Liver (tissue), 9 donors: ENCODE measurements around the gene SLC12A7. TPM values are rescaled to one million over a fixed set of nuclear protein-coding genes. Genes with fewer than 3 reads are reported as not detected.

Experiments
- DNase-seq: peaks from one replicate; pipeline ENCODE4 v3.0.0-alpha.2; 2017; ENCODE audit warnings: low spot score
- H3K27ac ChIP-seq, 2 donors: one replicate each; pipeline ENCODE4 v1.7.0; 2013; ENCODE audit warnings: inconsistent platforms in 2 of 2, low read length in 2 of 2, control low read depth in 1 of 2, low read depth in 1 of 2, mild to moderate bottlenecking in 1 of 2
- H3K27me3 ChIP-seq, 4 donors: one replicate each; pipeline versions ENCODE4 v1.6.1 to v1.7.0; 2013; ENCODE audit warnings: low read length in 3 of 4, inconsistent platforms in 1 of 4, mild to moderate bottlenecking in 1 of 4, moderate library complexity in 1 of 4; ENCODE audit not compliant: control insufficient read depth in 4 of 4, insufficient read depth in 4 of 4
- H3K36me3 ChIP-seq, 4 donors: one replicate each; pipeline versions ENCODE4 v1.6.1 to v1.7.0; 2013; ENCODE audit warnings: low read length in 3 of 4, mild to moderate bottlenecking in 3 of 4, low read depth in 1 of 4, moderate library complexity in 1 of 4; ENCODE audit not compliant: control insufficient read depth in 4 of 4, insufficient read depth in 3 of 4
- H3K4me1 ChIP-seq, 4 donors: one replicate each; pipeline versions ENCODE4 v1.6.1 to v1.7.0; 2013; ENCODE audit warnings: low read length in 3 of 4, mild to moderate bottlenecking in 3 of 4, moderate library complexity in 1 of 4; ENCODE audit not compliant: control insufficient read depth in 4 of 4, insufficient read depth in 4 of 4
- H3K4me3 ChIP-seq, 3 donors: one replicate each; pipeline versions ENCODE4 v1.6.1 to v1.7.0; 2013; ENCODE audit warnings: low read length in 3 of 3, control low read depth in 1 of 3, low read depth in 1 of 3, mild to moderate bottlenecking in 1 of 3
- H3K9ac ChIP-seq, 2 donors: one replicate each; pipeline ENCODE4 v1.7.0; 2013; ENCODE audit warnings: low read length in 2 of 2, mild to moderate bottlenecking in 2 of 2, moderate library complexity in 2 of 2, control low read depth in 1 of 2, low read depth in 1 of 2
- H3K9me3 ChIP-seq, 4 donors: one replicate each; pipeline versions ENCODE4 v1.6.1 to v1.7.0; 2013; ENCODE audit warnings: low read length in 3 of 4; ENCODE audit not compliant: control insufficient read depth in 4 of 4
- ATF3 ChIP-seq: IDR thresholded peaks from 2 replicates; pipeline ENCODE4 v1.6.1; 2016; ENCODE audit warnings: antibody characterized with exemption
- CTCF ChIP-seq: fragments of 150-350 bp; IDR thresholded peaks from 2 replicates; pipeline ENCODE4 v1.5.1; 2017; ENCODE audit warnings: improper control_type of control experiment, low read depth, low read length; ENCODE audit not compliant: missing input control
- EGR1 ChIP-seq, 2 donors: IDR thresholded peaks; 2 replicates each; pipeline ENCODE4 v1.6.1; 2016 to 2018; ENCODE audit warnings: antibody characterized with exemption in 2 of 2, low read depth in 2 of 2
- FOXA1 ChIP-seq: IDR thresholded peaks from 2 replicates; pipeline ENCODE4 v1.6.1; 2016; ENCODE audit warnings: antibody characterized with exemption
- FOXA2 ChIP-seq: IDR thresholded peaks from 2 replicates; pipeline ENCODE4 v1.6.1; 2016; ENCODE audit warnings: antibody characterized with exemption
- GABPA ChIP-seq, 2 donors: IDR thresholded peaks in 1 of 2; conservative IDR thresholded peaks in 1 of 2; 2 replicates each; pipeline ENCODE4 v1.6.1; 2016; ENCODE audit warnings: antibody characterized with exemption in 2 of 2, mild to moderate bottlenecking in 1 of 2, moderate library complexity in 1 of 2
- HNF4A ChIP-seq, 2 donors: conservative IDR thresholded peaks; 2 replicates each; pipeline ENCODE4 v1.6.1; 2016; ENCODE audit warnings: antibody characterized with exemption in 2 of 2, mild to moderate bottlenecking in 2 of 2
- HNF4G ChIP-seq: IDR thresholded peaks from 2 replicates; pipeline ENCODE4 v1.6.1; 2016; ENCODE audit warnings: antibody characterized with exemption
- JUND ChIP-seq, 2 donors: IDR thresholded peaks; 2 replicates each; pipeline ENCODE4 v1.6.1; 2016; ENCODE audit warnings: antibody characterized with exemption in 2 of 2
- MAX ChIP-seq: IDR thresholded peaks from 2 replicates; pipeline ENCODE4 v1.6.1; 2016; ENCODE audit warnings: antibody characterized with exemption
- NR2F2 ChIP-seq: IDR thresholded peaks from 2 replicates; pipeline ENCODE4 v1.6.1; 2016; ENCODE audit warnings: antibody characterized with exemption
- RAD21 ChIP-seq, 2 donors: IDR thresholded peaks; 2 replicates each; pipeline ENCODE4 v1.6.1; 2016; ENCODE audit warnings: antibody characterized with exemption in 2 of 2, mild to moderate bottlenecking in 2 of 2
- REST ChIP-seq: IDR thresholded peaks from 2 replicates; pipeline ENCODE4 v1.6.1; 2016; ENCODE audit warnings: antibody characterized with exemption, mild to moderate bottlenecking
- RXRA ChIP-seq, 2 donors: IDR thresholded peaks; 2 replicates each; pipeline ENCODE4 v1.6.1; 2017 to 2018; ENCODE audit warnings: antibody characterized with exemption in 2 of 2, mild to moderate bottlenecking in 1 of 2
- SP1 ChIP-seq: IDR thresholded peaks from 2 replicates; pipeline ENCODE4 v1.6.1; 2018; ENCODE audit warnings: antibody characterized with exemption, mild to moderate bottlenecking
- TAF1 ChIP-seq: conservative IDR thresholded peaks from 2 replicates; pipeline ENCODE4 v1.6.1; 2016; ENCODE audit warnings: antibody characterized with exemption, mild to moderate bottlenecking
- YY1 ChIP-seq: IDR thresholded peaks from 2 replicates; pipeline ENCODE4 v1.6.1; 2016; ENCODE audit warnings: antibody characterized with exemption, mild to moderate bottlenecking
- ZBTB33 ChIP-seq: IDR thresholded peaks from 2 replicates; pipeline ENCODE4 v1.6.1; 2016; ENCODE audit warnings: antibody characterized with exemption
- WGBS: extraction: QIAGEN DNeasy Blood & Tissue Kit; methylation state at CpG from one replicate; pipeline ENCODE4 v1.1.7; 2013; 5-methylcytosine and 5-hydroxymethylcytosine counted together
- polyA plus RNA-seq, 2 donors: library from polyadenylated mRNA; stranded (reverse) in 1 of 2; unstranded in 1 of 2; fragments of 200-250 nt in 1 of 2; fragments of >200 nt in 1 of 2; fragmentation: Nextera tagmentation in 1 of 2; extraction: Ambion mirVana in 1 of 2; gene quantifications; one replicate each; pipeline versions ENCODE4 v1.2.1 to v1.2.3, GENCODE V29; 2013 to 2015
- total RNA-seq, 2 donors: library from RNA; depleted of rRNA; stranded (reverse); fragments of >200 nt; gene quantifications; one replicate each; pipeline ENCODE4 v1.2.3, GENCODE V29; 2014
- donor health status: healthy.
- donor health status: healthy.
- donor health status: healthy.
- donor health status: healthy.
- donor health status: healthy.

The SLC12A7 gene
- total and polyA plus RNA-seq, 4 donors, result 12.3 to 64.2 (median 28.9) TPM

GRCh38 chr5:1021136-1021968, 90.5 kb downstream of the SLC12A7 start:
- TF ChIP-seq RAD21 (IDR thresholded peaks at IDR 0.05) (no peak), MAX (no peak), ZBTB33 (no peak), TAF1 (no peak), NR2F2 (no peak), GABPA (IDR thresholded peaks at IDR 0.05 in 1 of 2, conservative IDR thresholded peaks at IDR 0.05 in 1 of 2) (no peak), CTCF (no peak), EGR1 (IDR thresholded peaks at IDR 0.05; ENCODE audit: low read depth in 2 of 2) (no peak), YY1 (no peak), REST (no peak), JUND (IDR thresholded peaks at IDR 0.05) (no peak), HNF4G (no peak), SP1 (no peak), ATF3 (no peak), FOXA1 (no peak), RXRA (IDR thresholded peaks at IDR 0.05) (no peak), FOXA2 (no peak), HNF4A (conservative IDR thresholded peaks at IDR 0.05) (no peak)
- DNase-seq, result no peak
- Histone ChIP-seq H3K36me3 (no peaks in the 10 kb centered on the region), H3K4me3 (no peak overlapping the region), H3K4me1 (peaks cover 0 to 4% (median under 1%) of the 10 kb centered on the region in 4 donors), H3K27ac (no peak overlapping the region), H3K9ac (no peak overlapping the region), H3K27me3 (no peaks in the 10 kb centered on the region), H3K9me3 (no peaks in the 10 kb centered on the region)
- 58% methylated on average over 29 of the region's 29 CpGs for WGBS
